Type B pancreatic cell (in vitro differentiated cells): ENCODE measurements around the gene RPS6KA5. TPM values are rescaled to one million over a fixed set of nuclear protein-coding genes. Genes with fewer than 3 reads are reported as not detected.

Source experiments
- DNase-seq: peaks from one replicate; pipeline ENCODE4 v3.0.0; 2021; ENCODE audit warnings: mixed read lengths; ENCODE audit not compliant: unreplicated experiment; ENCODE audit errors: extremely low spot score
- H3K27ac Mint-ChIP-seq: 2 replicates; pipeline ENCODE4 v1.8.0; 2021; ENCODE audit warnings: mild to moderate bottlenecking, mixed read lengths
- H3K27me3 Mint-ChIP-seq: 2 replicates; pipeline ENCODE4 v1.8.0; 2021; ENCODE audit warnings: mixed read lengths
- H3K36me3 Mint-ChIP-seq: 2 replicates; pipeline ENCODE4 v1.8.0; 2021; ENCODE audit warnings: mixed read lengths
- H3K4me1 Mint-ChIP-seq: one replicate; pipeline ENCODE4 v1.8.0; 2021; ENCODE audit warnings: mixed read lengths; ENCODE audit not compliant: unreplicated experiment
- H3K4me3 Mint-ChIP-seq: 2 replicates; pipeline ENCODE4 v1.8.0; 2021; ENCODE audit warnings: mild to moderate bottlenecking, mixed read lengths
- H3K9me3 Mint-ChIP-seq: 2 replicates; pipeline ENCODE4 v1.8.0; 2021; ENCODE audit warnings: mixed read lengths
- CTCF ChIP-seq: fragments of 200-600 bp; sonication (generic); conservative IDR thresholded peaks from 2 replicates; pipeline ENCODE4 v1.5.0; 2021; ENCODE audit warnings: antibody characterized with exemption, mild to moderate bottlenecking
- total RNA-seq: library from RNA; stranded (reverse); gene quantifications from 2 replicates; pipeline ENCODE4 v1.2.1, GENCODE V29; 2021; ENCODE audit warnings: low replicate concordance

The RPS6KA5 gene
- total RNA-seq, 1 donor from 2014 or later, result 7.4 TPM

GRCh38 chr14:91062600-91062999, 2.2 kb upstream of the RPS6KA5 start:
- Mint-ChIP-seq H3K27ac (no peak overlapping the region), H3K4me3 (no peak overlapping the region), H3K4me1 (peaks cover 11% of the 10 kb centered on the region), H3K27me3 (no peaks in the 10 kb centered on the region), H3K9me3 (no peaks in the 10 kb centered on the region), H3K36me3 (no peaks in the 10 kb centered on the region)
- no peak for TF ChIP-seq CTCF
- DNase-seq, result no peak

GRCh38 chr14:91061056-91061887, 831 bp upstream of the RPS6KA5 start:
- Mint-ChIP-seq H3K4me3 (no peak overlapping the region), H3K36me3 (no peaks in the 10 kb centered on the region), H3K27me3 (no peaks in the 10 kb centered on the region), H3K4me1 (peaks cover 11% of the 10 kb centered on the region), H3K27ac (no peak overlapping the region), H3K9me3 (no peaks in the 10 kb centered on the region)
- no peak for TF ChIP-seq CTCF
- DNase-seq, result no peak

GRCh38 chr14:91059576-91060350, 678 bp downstream of the RPS6KA5 start:
- H3K27ac Mint-ChIP-seq, result peak overlapping the region; percentile 73
- peak; percentile 72 for DNase-seq

GRCh38 chr14:91058042-91058581, 2.3 kb downstream of the RPS6KA5 start:
- no peaks in the 10 kb centered on the region for H3K36me3 Mint-ChIP-seq
- DNase-seq, result no peak
- H3K4me3 Mint-ChIP-seq, result peak overlapping the region; percentile 78
- H3K27me3 Mint-ChIP-seq, result no peaks in the 10 kb centered on the region
- no peak overlapping the region for H3K27ac Mint-ChIP-seq
- H3K4me1 Mint-ChIP-seq, result peaks cover 11% of the 10 kb centered on the region
- no peak for TF ChIP-seq CTCF
- H3K9me3 Mint-ChIP-seq, result no peaks in the 10 kb centered on the region

More at GRCh38 chr14:91059576-91060350, 678 bp downstream of the RPS6KA5 start:
- Mint-ChIP-seq H3K4me1 (peaks cover 11% of the 10 kb centered on the region), H3K36me3 (no peaks in the 10 kb centered on the region), H3K27me3 (no peaks in the 10 kb centered on the region), H3K4me3 (peak overlapping the region; percentile 85), H3K9me3 (no peaks in the 10 kb centered on the region)
- TF ChIP-seq CTCF, result no peak

GRCh38 chr14:91056361-91056760, 4.1 kb downstream of the RPS6KA5 start:
- Mint-ChIP-seq H3K4me1 (peaks cover 11% of the 10 kb centered on the region), H3K4me3 (no peak overlapping the region)

More at GRCh38 chr14:91056361-91056760, 4.1 kb downstream of the RPS6KA5 start:
- DNase-seq, result no peak
- Mint-ChIP-seq H3K27ac (no peak overlapping the region), H3K9me3 (no peaks in the 10 kb centered on the region), H3K36me3 (no peaks in the 10 kb centered on the region), H3K27me3 (no peaks in the 10 kb centered on the region)
- TF ChIP-seq CTCF, result no peak
